Ishikawa (cell line): ENCODE results near the gene HPS3.

Experiments used
- CEBPB ChIP-seq: IDR thresholded peaks from 2 replicates; pipeline ENCODE4 v1.6.1; 2012
- CREB1 ChIP-seq: IDR thresholded peaks from 2 replicates; pipeline ENCODE4 v1.6.1; 2012; ENCODE audit warnings: low read depth
- EGR1 ChIP-seq: IDR thresholded peaks from 2 replicates; pipeline ENCODE4 v1.6.1; 2012
- EP300 ChIP-seq: IDR thresholded peaks from 2 replicates; pipeline ENCODE4 v1.6.1; 2012; ENCODE audit warnings: borderline replicate concordance
- FOXM1 ChIP-seq: IDR thresholded peaks from 2 replicates; pipeline ENCODE4 v1.6.1; 2012; ENCODE audit warnings: low read depth, borderline replicate concordance
- NFIC ChIP-seq: IDR thresholded peaks from 2 replicates; pipeline ENCODE4 v1.6.1; 2012
- RAD21 ChIP-seq: IDR thresholded peaks from 2 replicates; pipeline ENCODE4 v1.6.1; 2012; ENCODE audit warnings: low read depth
- REST ChIP-seq: IDR thresholded peaks from 2 replicates; pipeline ENCODE4 v1.6.1; 2012; ENCODE audit warnings: low read depth, mild to moderate bottlenecking
- TAF1 ChIP-seq: IDR thresholded peaks from 2 replicates; pipeline ENCODE4 v1.6.1; 2012; ENCODE audit warnings: low read depth, mild to moderate bottlenecking
- TCF12 ChIP-seq: IDR thresholded peaks from 2 replicates; pipeline ENCODE4 v1.6.1; 2012; ENCODE audit warnings: low read depth
- TEAD4 ChIP-seq: IDR thresholded peaks from 2 replicates; pipeline ENCODE4 v1.6.1; 2012
- USF1 ChIP-seq: IDR thresholded peaks from 2 replicates; pipeline ENCODE4 v1.6.1; 2012
- YY1 ChIP-seq: IDR thresholded peaks from 2 replicates; pipeline ENCODE4 v1.6.1; 2012; ENCODE audit warnings: low read depth
- ZBTB7A ChIP-seq: IDR thresholded peaks from 2 replicates; pipeline ENCODE4 v1.6.1; 2012; ENCODE audit warnings: low read depth
- TF ChIP-seq, protein P1 (sequence below): IDR thresholded peaks from 2 replicates; pipeline ENCODE4 v1.6.1; 2012

HPS3 gene

GRCh38 chr3:149186219-149186618, 56.8 kb downstream of the HPS3 start:
- TF ChIP-seq NFIC (no peak), CEBPB (no peak), FOXM1 (no peak), RAD21 (no peak), REST (no peak), CREB1 (no peak), YY1 (no peak)
- TF ChIP-seq, protein P1, sequence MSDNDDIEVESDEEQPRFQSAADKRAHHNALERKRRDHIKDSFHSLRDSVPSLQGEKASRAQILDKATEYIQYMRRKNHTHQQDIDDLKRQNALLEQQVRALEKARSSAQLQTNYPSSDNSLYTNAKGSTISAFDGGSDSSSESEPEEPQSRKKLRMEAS: no peak

DNA sequence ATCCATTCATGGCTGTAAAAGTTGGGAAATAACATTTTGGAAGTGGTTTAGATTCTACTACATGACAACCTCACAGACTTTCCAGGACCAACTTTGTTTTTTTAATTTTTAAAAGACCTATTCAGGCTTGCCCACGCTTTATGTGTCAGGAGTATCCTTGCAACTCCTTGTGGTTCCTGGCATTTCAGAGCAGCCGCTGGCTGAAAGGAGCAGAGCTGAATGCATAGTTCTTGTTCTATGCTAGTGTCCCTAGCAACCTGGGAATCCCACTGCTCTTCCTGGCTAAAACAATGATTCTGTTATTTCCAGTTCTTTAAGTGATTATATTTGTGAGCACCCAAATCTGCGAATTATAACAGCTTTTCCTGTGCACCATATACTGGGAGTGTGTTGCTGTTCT, 57.3 kb downstream of the HPS3 start:
- no peak for TF ChIP-seq USF1
- no peak for TF ChIP-seq YY1
- no peak for TF ChIP-seq TCF12
- no peak for TF ChIP-seq REST
- no peak for TF ChIP-seq TAF1

DNA sequence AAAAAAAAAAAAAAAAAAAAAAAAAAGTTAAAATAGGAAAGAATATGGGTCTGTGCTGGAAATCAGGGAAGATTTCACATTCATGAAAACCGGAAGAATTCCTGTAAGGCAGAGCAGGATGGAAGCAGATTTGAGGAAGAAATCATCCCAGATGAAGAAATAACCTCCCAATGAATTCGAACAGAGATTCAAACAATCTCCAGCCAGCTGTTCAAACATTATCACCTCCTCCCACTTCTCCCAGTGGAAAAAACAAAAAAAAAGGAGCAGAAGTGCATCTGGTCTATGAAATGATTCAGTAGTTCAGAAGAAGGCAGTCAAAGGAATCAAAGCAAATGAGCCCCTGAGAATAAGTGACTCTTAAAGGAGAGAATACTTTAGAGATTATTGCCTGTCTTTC, 59.1 kb downstream of the HPS3 start:
- TF ChIP-seq TEAD4 (no peak), REST (no peak), YY1 (no peak), CREB1 (no peak), TAF1 (no peak), EGR1 (no peak), RAD21 (no peak), EP300 (no peak), USF1 (no peak), FOXM1 (no peak), TCF12 (no peak)
- TF ChIP-seq, protein P1: no peak

DNA sequence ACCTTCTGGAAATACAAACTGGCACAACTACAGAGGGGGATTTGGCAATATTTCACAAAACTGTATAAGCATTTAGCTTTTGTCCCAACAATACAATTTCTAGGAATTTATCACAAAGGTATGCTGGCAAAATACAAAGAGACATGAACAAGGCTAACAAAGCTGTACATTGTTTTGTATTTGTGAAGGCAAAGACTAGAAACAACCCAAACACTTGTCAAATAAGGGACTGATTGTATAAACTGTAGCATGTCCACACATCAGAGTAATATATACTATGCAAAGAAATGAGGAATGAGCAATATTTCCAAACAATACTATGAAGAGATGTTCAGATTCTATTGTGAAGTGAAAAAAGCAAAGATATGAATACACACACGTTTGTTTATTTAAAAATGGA, 65.8 kb downstream of the HPS3 start:
- no peak for TF ChIP-seq RAD21
- TF ChIP-seq EGR1: no peak
- no peak for TF ChIP-seq CEBPB
- no peak for TF ChIP-seq TEAD4
- TF ChIP-seq, protein P1: no peak
- no peak for TF ChIP-seq YY1
- TF ChIP-seq ZBTB7A: no peak
- TF ChIP-seq REST: no peak
- TF ChIP-seq EP300: no peak
